Breast epithelium (tissue), 3 donors: ENCODE results near the gene UACA.

Experiments
- POLR2A ChIP-seq: fragments of 450-650 bp; IDR thresholded peaks from one replicate; pipeline ENCODE4 v1.6.1; 2016; ENCODE audit warnings: antibody characterized with exemption, mild to moderate bottlenecking, moderate library complexity
- POLR2AphosphoS5 ChIP-seq, 3 donors: sonication (generic); formaldehyde crosslinking; IDR thresholded peaks; one replicate each; pipeline ENCODE4 v1.6.1; 2017; ENCODE audit warnings: antibody characterized with exemption in 3 of 3
- TF ChIP-seq, protein P1 (sequence below), 3 donors: fragments of 450-650 bp; IDR thresholded peaks; one replicate each; pipeline ENCODE4 v1.5.1; 2016 to 2017; ENCODE audit warnings: antibody characterized with exemption in 3 of 3, mild to moderate bottlenecking in 3 of 3, moderate library complexity in 3 of 3

DNA sequence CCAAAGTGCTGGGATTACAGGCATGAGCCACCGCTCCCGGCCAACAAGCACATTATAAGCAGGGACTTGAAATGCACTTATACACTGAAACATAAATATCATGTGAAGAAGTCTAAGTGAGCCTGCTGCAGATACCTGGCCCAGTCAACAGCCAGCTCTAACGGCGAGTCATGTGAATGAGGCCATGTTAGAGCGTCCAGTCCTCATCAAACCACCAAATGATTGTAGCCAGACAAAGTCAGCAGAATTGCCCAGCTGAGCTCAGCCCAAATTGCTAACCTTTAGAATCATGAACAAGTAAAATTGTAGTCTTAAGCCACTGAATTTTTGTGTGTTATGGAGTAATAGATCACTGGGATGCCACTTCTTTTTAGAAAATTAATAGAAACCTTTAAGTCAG is 37.8 kb upstream of the UACA start:
- TF ChIP-seq, protein P1, sequence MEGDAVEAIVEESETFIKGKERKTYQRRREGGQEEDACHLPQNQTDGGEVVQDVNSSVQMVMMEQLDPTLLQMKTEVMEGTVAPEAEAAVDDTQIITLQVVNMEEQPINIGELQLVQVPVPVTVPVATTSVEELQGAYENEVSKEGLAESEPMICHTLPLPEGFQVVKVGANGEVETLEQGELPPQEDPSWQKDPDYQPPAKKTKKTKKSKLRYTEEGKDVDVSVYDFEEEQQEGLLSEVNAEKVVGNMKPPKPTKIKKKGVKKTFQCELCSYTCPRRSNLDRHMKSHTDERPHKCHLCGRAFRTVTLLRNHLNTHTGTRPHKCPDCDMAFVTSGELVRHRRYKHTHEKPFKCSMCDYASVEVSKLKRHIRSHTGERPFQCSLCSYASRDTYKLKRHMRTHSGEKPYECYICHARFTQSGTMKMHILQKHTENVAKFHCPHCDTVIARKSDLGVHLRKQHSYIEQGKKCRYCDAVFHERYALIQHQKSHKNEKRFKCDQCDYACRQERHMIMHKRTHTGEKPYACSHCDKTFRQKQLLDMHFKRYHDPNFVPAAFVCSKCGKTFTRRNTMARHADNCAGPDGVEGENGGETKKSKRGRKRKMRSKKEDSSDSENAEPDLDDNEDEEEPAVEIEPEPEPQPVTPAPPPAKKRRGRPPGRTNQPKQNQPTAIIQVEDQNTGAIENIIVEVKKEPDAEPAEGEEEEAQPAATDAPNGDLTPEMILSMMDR (IDR thresholded peaks at IDR 0.05), result no peak
- no peak for TF ChIP-seq POLR2AphosphoS5 (IDR thresholded peaks at IDR 0.05)
- TF ChIP-seq POLR2A, result no peak
